Heart right ventricle (tissue), 16 donors: ENCODE measurements around the gene CIAO1. TPM values are rescaled to one million over a fixed set of nuclear protein-coding genes. Genes with fewer than 3 reads are reported as not detected.

ENCODE experiments used
- ATAC-seq, 8 donors: fragments of 200-7000 bp; cut with Tn5 transposase; one replicate each; pipeline ENCODE4 v1.9.1; 2020; ENCODE audit warnings: mild to moderate bottlenecking in 8 of 8, moderate library complexity in 8 of 8, moderate number of reproducible peaks in 1 of 8
- DNase-seq, 2 donors: peaks; one replicate each; pipeline ENCODE4 v3.0.0-alpha.2; 2020
- H3K27ac ChIP-seq, 10 donors: fragments of 200-600 bp; sonication (generic) in 2 of 10; one replicate each; pipeline versions ENCODE4 v1.5.0 to v1.8.0; 2020 to 2022; ENCODE audit warnings: mild to moderate bottlenecking in 3 of 10
- H3K27me3 ChIP-seq, 7 donors: fragments of 200-600 bp; one replicate each; pipeline ENCODE4 v1.8.0; 2021 to 2022; ENCODE audit warnings: mild to moderate bottlenecking in 2 of 7
- H3K36me3 ChIP-seq, 9 donors: fragments of 200-600 bp; sonication (generic) in 1 of 9; one replicate each; pipeline versions ENCODE4 v1.5.0 to v1.8.0; 2020 to 2022; ENCODE audit warnings: mild to moderate bottlenecking in 2 of 9
- H3K4me1 ChIP-seq, 9 donors: fragments of 200-600 bp; sonication (generic) in 1 of 9; one replicate each; pipeline versions ENCODE4 v1.5.0 to v1.8.0; 2020 to 2022; ENCODE audit warnings: mild to moderate bottlenecking in 4 of 9
- H3K4me3 ChIP-seq, 10 donors: fragments of 200-600 bp; sonication (generic) in 2 of 10; one replicate each; pipeline versions ENCODE4 v1.5.0 to v1.8.0; 2020 to 2022; ENCODE audit warnings: mild to moderate bottlenecking in 7 of 10, moderate library complexity in 2 of 10
- H3K9me3 ChIP-seq, 11 donors: fragments of 200-600 bp in 10 of 11; sonication (generic) in 2 of 11; one replicate each; pipeline versions ENCODE4 v1.5.0 to v1.8.0; 2013 to 2022; ENCODE audit warnings: mild to moderate bottlenecking in 2 of 11, control low read depth in 1 of 11, moderate library complexity in 1 of 11
- CTCF ChIP-seq, 9 donors: fragments of 200-600 bp; sonication (generic) in 2 of 9; IDR thresholded peaks; one replicate each; pipeline versions ENCODE4 v1.5.0 to v1.8.0; 2021 to 2022; ENCODE audit warnings: antibody characterized with exemption in 9 of 9, mild to moderate bottlenecking in 5 of 9, moderate library complexity in 1 of 9
- WGBS, 2 donors: extraction: QIAGEN DNeasy Blood & Tissue Kit; methylation state at CpG; one replicate each; pipeline ENCODE4 v1.1.7; 2013; ENCODE audit warnings: inconsistent platforms in 1 of 2; 5-methylcytosine and 5-hydroxymethylcytosine counted together
- intact Hi-C, 10 donors: fragments of 100-400 bp; cut with DNase I; formaldehyde crosslinking; loops; one replicate each; pipeline versions ENCODE4 v1.11.1 to v1.14.2; 2022
- polyA plus RNA-seq, 2 donors: library from polyadenylated mRNA; stranded (reverse); fragments of 200-250 nt; gene quantifications; one replicate each; pipeline ENCODE4 v1.2.3, GENCODE V29; 2013
- total RNA-seq, 10 donors: library from RNA; stranded (reverse); fragmentation: NEBNext Ultra II Directional in 3 of 10; extraction: Animal tissue kit (Norgen Biotek cat#: 25700) in 3 of 10; gene quantifications; one replicate each; pipeline versions ENCODE4 v1.2.1 to v1.2.4, GENCODE V29; 2021 to 2023
- donor health status: Arrhythmogenic right ventricular cardiomyopathy.
- donor health status: ischemic (EF 13 %, LVEDD 7.1; RV severe dilation, severe dysfunction).
- donor health status: healthy with polysubstance abuse.
- donor health status: DM: no; HTN: yes; CAD: no.
- donor health status: DM: no; HTN: no; CAD: no.
- donor health status: ischemic (EF 25% LVEDD 6.9; RV normal size, moderate dysfunction).
- donor health status: ischemic (EF 25% LVEDD 5.7; RV mildly dilated, moderate dysfunction).
- donor health status: healthy.
- donor health status: DM: yes; HTN: yes; CAD: no.
- donor health status: Ischemic cardiomyopathy.
- donor health status: ischemic (EF 35%, LVEDD 5.7; RV mildly dilated, moderate dysfunction).
- donor health status: nonischemic (EF 11% LVEDD 7.7; RV severe dilation, severe dysfunction).
- donor health status: DM: yes; HTN: yes; CAD: no.
- donor health status: PGD.
- donor health status: ischemic (EF 29% LVEDD 5.4; RV normal size, mild dysfunction).
- donor health status: nonischemic (EF 23%, LVEDD 6.1; RV moderate dilation, normal function).

The CIAO1 gene
- total and polyA plus RNA-seq, 12 donors = 22.1 to 72.1 (median 62.4) TPM

GRCh38 chr2:96249654-96250053 is 16.4 kb upstream of the CIAO1 start:
- 69 to 78% methylated on average over 9 of the region's 9 CpGs for WGBS, 2 donors
- H3K4me1 ChIP-seq = peaks cover 8 to 93% (median 61%) of the 10 kb centered on the region in 9 donors
- no peaks in the 10 kb centered on the region for H3K27me3 ChIP-seq
- intact Hi-C loops = loop anchor here in 1 of 10 donors (5.0 kb wide), 1 partner anchor 37 kb away; no protein-coding TSS in a partner anchor
- TF ChIP-seq CTCF (IDR thresholded peaks at IDR 0.05) = no peak
- peaks cover 0 to 45% (median 22%) of the 10 kb centered on the region in 9 donors for H3K36me3 ChIP-seq
- no peak for DNase-seq
- ATAC-seq = peak in 2 of 8 donors; percentile 1 to 10
- H3K9me3 ChIP-seq = no peaks in the 10 kb centered on the region
- H3K27ac ChIP-seq = peak overlapping the region in 9 of 10 donors; percentile 9 to 97 (median 66)
- H3K4me3 ChIP-seq = no peak overlapping the region

- 77 to 84% methylated on average over 6 of the region's 6 CpGs for WGBS, 2 donors
- DNase-seq (no peak), ATAC-seq (no peak)
- H3K4me1 ChIP-seq = peaks cover 11 to 93% (median 66%) of the 10 kb centered on the region in 9 donors
- intact Hi-C loops = loop anchor here in 1 of 10 donors (5.0 kb wide), 1 partner anchor 38 kb away; no protein-coding TSS in a partner anchor
- peaks cover 0 to 51% (median 22%) of the 10 kb centered on the region in 9 donors for H3K36me3 ChIP-seq
- TF ChIP-seq CTCF (IDR thresholded peaks at IDR 0.05) = no peak
- H3K27ac ChIP-seq = peak overlapping the region in 9 of 10 donors; percentile 9 to 97 (median 69)
- H3K4me3 ChIP-seq = no peak overlapping the region
- no peaks in the 10 kb centered on the region for H3K9me3 ChIP-seq
- no peaks in the 10 kb centered on the region for H3K27me3 ChIP-seq
These were observed 15.8 kb upstream of the CIAO1 start for GRCh38 chr2:96250188-96250587.

- peak; percentile 31 to 79 (median 74) for ATAC-seq
- peak; percentile 65 to 71 for DNase-seq
- H3K4me3 ChIP-seq = no peak overlapping the region
- H3K36me3 ChIP-seq = peaks cover 0 to 64% (median 30%) of the 10 kb centered on the region in 9 donors
- 63 to 65% methylated on average over 6 of the region's 6 CpGs for WGBS, 2 donors
- TF ChIP-seq CTCF (IDR thresholded peaks at IDR 0.05) = no peak
- intact Hi-C loops = loop anchor here in 1 of 10 donors (5.0 kb wide), 1 partner anchor 40 kb away; no protein-coding TSS in a partner anchor
- H3K9me3 ChIP-seq = no peaks in the 10 kb centered on the region
- peak overlapping the region in 9 of 10 donors; percentile 40 to 97 (median 71) for H3K27ac ChIP-seq
- H3K27me3 ChIP-seq = no peaks in the 10 kb centered on the region
- peaks cover 11 to 93% (median 74%) of the 10 kb centered on the region in 9 donors for H3K4me1 ChIP-seq
These were observed 14.2 kb upstream of the CIAO1 start for GRCh38 chr2:96251721-96252292.

GRCh38 chr2:96252526-96252925 is 13.5 kb upstream of the CIAO1 start:
- Histone ChIP-seq H3K9me3 (no peaks in the 10 kb centered on the region), H3K4me3 (no peak overlapping the region), H3K27ac (peak overlapping the region in 9 of 10 donors; percentile 40 to 97 (median 73)), H3K4me1 (peaks cover 13 to 93% (median 82%) of the 10 kb centered on the region in 9 donors), H3K27me3 (no peaks in the 10 kb centered on the region), H3K36me3 (peaks cover 0 to 70% (median 30%) of the 10 kb centered on the region in 9 donors)
- 73 to 77% methylated on average over 8 of the region's 8 CpGs for WGBS, 2 donors
- peak in 2 of 8 donors; percentile 8 to 23 for ATAC-seq
- no peak for DNase-seq
- TF ChIP-seq CTCF (IDR thresholded peaks at IDR 0.05) = no peak
- intact Hi-C loops = loop anchor here in 1 of 10 donors (5.0 kb wide), 1 partner anchor 40 kb away; no protein-coding TSS in a partner anchor
